HCT116 (cell line): ENCODE data around the gene KNCN. TPM values are rescaled to one million over a fixed set of nuclear protein-coding genes. Genes with fewer than 3 reads are reported as not detected.

Experiments
- ATAC-seq: fragments of 200-7000 bp; cut with Tn5 transposase; 2 replicates; pipeline ENCODE4 v1.9.1; 2020; ENCODE audit warnings: mild to moderate bottlenecking, moderate library complexity
- BruUV-seq: library from RNA; stranded (reverse); fragments of 400-500 nt; replicated peaks from 2 replicates; lab custom pipeline; 2021; lab: Mats Ljungman, UMichigan
- CTCF ChIA-PET: fragments of 300-600 bp; sonication (Branson Sonifier 250); formaldehyde crosslinking; loops from one replicate; lab custom pipeline; 2021; ENCODE audit warnings: antibody characterized with exemption; lab: Charles Lee
- POLR2A ChIA-PET: fragments of 300-600, 350-600 bp; sonication (Branson Sonifier 250); formaldehyde crosslinking; loops from one replicate; lab custom pipeline; 2021; ENCODE audit warnings: antibody characterized with exemption; lab: Charles Lee
- RAD21 ChIA-PET, 2 experiments: fragments of 300-600 bp; sonication (Branson Sonifier 250); formaldehyde crosslinking; loops; one replicate each; lab custom pipeline; 2023; ENCODE audit warnings: low total read pairs in 2 of 2; ENCODE audit not compliant: uncharacterized antibody in 2 of 2, unreplicated experiment in 2 of 2, low non-redundant PET in 1 of 2; lab: Charles Lee
- DNase-seq: peaks from one replicate; pipeline ENCODE4 v3.0.0-alpha.2; 2010; ENCODE audit warnings: low read depth, low spot score
- H2AFZ ChIP-seq: fragments of 200-600 bp; shearing (Covaris generic), sonication (generic); 2 replicates; pipeline ENCODE4 v1.6.1; 2017; ENCODE audit warnings: low read depth, mixed run types, mixed read lengths, antibody characterized with exemption, low read length; ENCODE audit not compliant: poor library complexity, severe bottlenecking
- H3K27ac ChIP-seq: 2 replicates; pipeline ENCODE4 v1.5.1; 2012; ENCODE audit warnings: low read depth, low read length
- H3K27me3 ChIP-seq: fragments of 200-600 bp; sonication (generic); 2 replicates; pipeline ENCODE4 v1.6.1; 2016; ENCODE audit warnings: mixed run types, low read length, mixed read lengths; ENCODE audit not compliant: insufficient read depth
- H3K36me3 ChIP-seq, 2 experiments: fragments of 200-500 bp in 1 of 2; fragments of 200-600 bp in 1 of 2; sonication (Bioruptor generic) in 1 of 2; sonication (generic) in 1 of 2; 2 replicates each; pipeline versions ENCODE4 v1.5.1 to v1.6.1; 2014 to 2016; ENCODE audit warnings: low read length in 2 of 2, inconsistent platforms in 1 of 2, mixed read lengths in 1 of 2, mixed run types in 1 of 2; ENCODE audit not compliant: insufficient read depth in 2 of 2, control insufficient read depth in 1 of 2
- H3K4me1 ChIP-seq, 2 experiments: fragments of 200-600 bp in 1 of 2; sonication (generic) in 1 of 2; 2 replicates each; pipeline versions ENCODE4 v1.5.1 to v1.6.1; 2012 to 2017; ENCODE audit warnings: low read length in 2 of 2, inconsistent platforms in 1 of 2, mild to moderate bottlenecking in 1 of 2, mixed read lengths in 1 of 2, mixed run types in 1 of 2, moderate library complexity in 1 of 2; ENCODE audit not compliant: insufficient read depth in 2 of 2, control insufficient read depth in 1 of 2
- H3K4me2 ChIP-seq: fragments of 200-600 bp; sonication (generic); 2 replicates; pipeline ENCODE4 v1.6.1; 2017; ENCODE audit warnings: mixed run types, low read length, mixed read lengths
- H3K4me3 ChIP-seq, 2 experiments: fragments of 200-600 bp in 1 of 2; sonication (generic) in 1 of 2; replicated peaks in 1 of 2; 2 replicates each; pipeline ENCODE4 v1.5.1; 2011 to 2016; ENCODE audit warnings: low read length in 2 of 2, control low read depth in 1 of 2, low read depth in 1 of 2, mild to moderate bottlenecking in 1 of 2, mixed read lengths in 1 of 2, mixed run types in 1 of 2
- H3K79me2 ChIP-seq: fragments of 200-600 bp; sonication (generic); 2 replicates; pipeline ENCODE4 v1.6.1; 2017; ENCODE audit warnings: mild to moderate bottlenecking, mixed run types, low read length, moderate library complexity, mixed read lengths; ENCODE audit not compliant: insufficient read depth
- H3K9ac ChIP-seq: fragments of 200-600 bp; sonication (generic); 2 replicates; pipeline ENCODE4 v1.6.1; 2016; ENCODE audit warnings: low read length, mixed read lengths
- H3K9me2 ChIP-seq: fragments of 200-600 bp; sonication (generic), shearing (Covaris generic); 2 replicates; pipeline ENCODE4 v1.6.1; 2017; ENCODE audit warnings: mixed run types, mild to moderate bottlenecking, moderate library complexity; ENCODE audit not compliant: insufficient read depth
- H3K9me3 ChIP-seq, 2 experiments: fragments of 200-500 bp in 1 of 2; fragments of 200-600 bp in 1 of 2; sonication (Bioruptor generic) in 1 of 2; sonication (generic) in 1 of 2; 2 replicates each; pipeline ENCODE4 v1.6.1; 2014 to 2017; ENCODE audit warnings: low read length in 2 of 2, mixed read lengths in 2 of 2, inconsistent platforms in 1 of 2, low read depth in 1 of 2, mild to moderate bottlenecking in 1 of 2, mixed run types in 1 of 2, moderate library complexity in 1 of 2; ENCODE audit not compliant: control insufficient read depth in 1 of 2, insufficient read depth in 1 of 2
- H4K20me1 ChIP-seq: fragments of 200-600 bp; sonication (generic), shearing (Covaris generic); 2 replicates; pipeline ENCODE4 v1.6.1; 2017; ENCODE audit warnings: mixed run types, mild to moderate bottlenecking, moderate library complexity; ENCODE audit not compliant: insufficient read depth
- CBX3 ChIP-seq: IDR thresholded peaks from 2 replicates; pipeline ENCODE4 v1.6.1; 2012; ENCODE audit warnings: low read depth
- CTCF ChIP-seq, 3 experiments: fragments of 200-600 bp in 1 of 3; sonication (generic) in 1 of 3; IDR thresholded peaks in 2 of 3; conservative IDR thresholded peaks in 1 of 3; 2 replicates each; pipeline ENCODE4 v1.5.1; 2012 to 2017; ENCODE audit warnings: low read depth in 2 of 3, low read length in 2 of 3, antibody characterized with exemption in 1 of 3, borderline replicate concordance in 1 of 3, control low read depth in 1 of 3, mild to moderate bottlenecking in 1 of 3, mixed read lengths in 1 of 3, mixed run types in 1 of 3, moderate library complexity in 1 of 3; ENCODE audit not compliant: insufficient read depth in 1 of 3
- EGR1 ChIP-seq: IDR thresholded peaks from 2 replicates; pipeline ENCODE4 v1.6.1; 2012; ENCODE audit warnings: low read depth
- ELF1 ChIP-seq: IDR thresholded peaks from 2 replicates; pipeline ENCODE4 v1.6.1; 2012; ENCODE audit warnings: low read depth, borderline replicate concordance
- FOSL1 ChIP-seq: IDR thresholded peaks from 2 replicates; pipeline ENCODE4 v1.6.1; 2012; ENCODE audit warnings: low read depth
- MAX ChIP-seq: IDR thresholded peaks from 2 replicates; pipeline ENCODE4 v1.6.1; 2012
- REST ChIP-seq: IDR thresholded peaks from 2 replicates; pipeline ENCODE4 v1.6.1; 2012; ENCODE audit warnings: low read depth
- SIN3A ChIP-seq: IDR thresholded peaks from 2 replicates; pipeline ENCODE4 v1.6.1; 2012; ENCODE audit warnings: low read depth
- SP1 ChIP-seq: IDR thresholded peaks from 2 replicates; pipeline ENCODE4 v1.6.1; 2012; ENCODE audit warnings: low read depth
- SRF ChIP-seq: IDR thresholded peaks from 2 replicates; pipeline ENCODE4 v1.6.1; 2012; ENCODE audit warnings: low read depth
- ZBTB33 ChIP-seq: IDR thresholded peaks from 2 replicates; pipeline ENCODE4 v1.6.1; 2011; ENCODE audit warnings: mild to moderate bottlenecking, low read length, moderate library complexity; ENCODE audit not compliant: insufficient replicate concordance; ENCODE audit errors: extremely low read depth
- ZFX ChIP-seq: fragments of 450-650 bp; IDR thresholded peaks from 2 replicates; pipeline ENCODE4 v1.6.1; 2017
- intact Hi-C: fragments of 100-400 bp; cut with micrococcal nuclease; formaldehyde crosslinking; loops from 2 replicates; pipeline ENCODE4 v1.10.0; 2022
- total RNA-seq: library from RNA; stranded (reverse); gene quantifications from one replicate; pipeline ENCODE4 v1.2.1, GENCODE V29; 2021; ENCODE audit not compliant: unreplicated experiment

KNCN gene
- total RNA-seq, 1 experiment from 2014 or later: not detected

GRCh38 chr1:46519209-46519608 is 32.2 kb downstream of the KNCN start:
- Histone ChIP-seq H3K79me2 (no peaks in the 10 kb centered on the region), H3K4me1 (peaks cover 56 to 66% of the 10 kb centered on the region in 2 experiments), H4K20me1 (no peaks in the 10 kb centered on the region), H3K9ac (no peak overlapping the region), H3K4me3 (no peak overlapping the region), H2AFZ (no peak overlapping the region), H3K9me3 (no peaks in the 10 kb centered on the region), H3K36me3 (no peaks in the 10 kb centered on the region), H3K4me2 (no peak overlapping the region), H3K27ac (no peak overlapping the region), H3K9me2 (no peaks in the 10 kb centered on the region), H3K27me3 (no peaks in the 10 kb centered on the region)
- CTCF ChIA-PET: interaction anchor here (0.9 to 2.6 kb wide), 2 partner anchors 9 to 77 kb away, joined by 3 to 7 read pairs; no protein-coding TSS in a partner anchor
- no peak for DNase-seq
- no peak for ATAC-seq
- POLR2A ChIA-PET: no interaction called here
- intact Hi-C loops: no loop called here
- TF ChIP-seq CTCF (IDR thresholded peaks at IDR 0.05 in 2 of 3, conservative IDR thresholded peaks at IDR 0.05 in 1 of 3; ENCODE audit: borderline replicate concordance in 1 of 3, insufficient read depth in 1 of 3, low read depth in 2 of 3, low read length in 2 of 3): no peak
- no peak for TF ChIP-seq SP1
- no peak for TF ChIP-seq SRF
- TF ChIP-seq ZFX: no peak
- no peak for TF ChIP-seq ZBTB33
- TF ChIP-seq REST: no peak
- no peak for TF ChIP-seq ELF1
- no peak for TF ChIP-seq MAX
- TF ChIP-seq CBX3: no peak
- no peak for TF ChIP-seq EGR1
- TF ChIP-seq SIN3A: no peak
- TF ChIP-seq FOSL1: no peak
- no TSS peak for BruUV-seq
- RAD21 ChIA-PET: no interaction called here
